BJ (cell line): ENCODE measurements around the gene TAOK1. TPM values are rescaled to one million over a fixed set of nuclear protein-coding genes. Genes with fewer than 3 reads are reported as not detected.

Source experiments
- CTCF ChIA-PET: fragments of 350-600 bp; formaldehyde crosslinking; extraction: SDS; loops from one replicate; lab custom pipeline; 2021; ENCODE audit warnings: antibody characterized with exemption, inconsistent platforms; lab: Yijun Ruan, JAX
- POLR2A ChIA-PET: fragments of 300-600 bp; sonication (Branson Sonifier 250); formaldehyde crosslinking; extraction: SDS; loops from one replicate; lab custom pipeline; 2021; ENCODE audit warnings: antibody characterized with exemption; lab: Charles Lee
- DNase-seq: peaks from one replicate; pipeline ENCODE4 v3.0.0-alpha.2; 2011; ENCODE audit warnings: low read depth
- H3K27me3 ChIP-seq: 2 replicates; pipeline ENCODE4 v1.6.0; 2011; ENCODE audit warnings: low read length; ENCODE audit not compliant: control insufficient read depth, insufficient read depth
- H3K36me3 ChIP-seq: 2 replicates; pipeline ENCODE4 v1.5.1; 2011; ENCODE audit warnings: low read length; ENCODE audit not compliant: control insufficient read depth, insufficient read depth
- H3K4me3 ChIP-seq: 2 replicates; pipeline ENCODE4 v1.5.1; 2011; ENCODE audit warnings: low read depth, mild to moderate bottlenecking, control low read depth, low read length
- CTCF ChIP-seq: IDR thresholded peaks from 2 replicates; pipeline ENCODE4 v1.5.1; 2011; ENCODE audit warnings: low read depth, mild to moderate bottlenecking, control low read depth, inconsistent platforms, low read length, moderate library complexity; ENCODE audit not compliant: insufficient read depth
- polyA plus RNA-seq: library from polyadenylated mRNA; depleted of rRNA; stranded (reverse); fragments of >200 nt; gene quantifications from 2 replicates; pipeline ENCODE4 v1.2.3, GENCODE V29; 2011

Gene TAOK1
- polyA plus RNA-seq, 1 experiment = 9.1 TPM

- no peaks in the 10 kb centered on the region for H3K27me3 ChIP-seq
- H3K36me3 ChIP-seq = peaks cover 10% of the 10 kb centered on the region
- no peak overlapping the region for H3K4me3 ChIP-seq
- no peak for TF ChIP-seq CTCF
- ChIA-PET POLR2A (no interaction called here), CTCF (interaction anchor here (0.8 kb wide), 1 partner anchor 69 kb away, joined by 3 read pairs; no protein-coding TSS in a partner anchor)
- DNase-seq = no peak
Observed at GRCh38 chr17:29518359-29518758, 128.2 kb downstream of the TAOK1 start.

GRCh38 chr17:29524692-29525091 is 134.5 kb downstream of the TAOK1 start:
- ChIA-PET CTCF (interaction anchor here (0.8 to 4.1 kb wide), 4 partner anchors 11 to 155 kb away, joined by 3 to 30 read pairs (median 8); partner anchors contain the start of gene TAOK1), POLR2A (no interaction called here)
- no peak for TF ChIP-seq CTCF

GRCh38 chr17:29526322-29526721 is 136.2 kb downstream of the TAOK1 start:
- CTCF ChIA-PET = interaction anchor here (2.6 to 2.7 kb wide), 2 partner anchors 10 to 157 kb away, joined by 10 to 12 read pairs; no protein-coding TSS in a partner anchor
- Histone ChIP-seq H3K36me3 (peaks cover 7% of the 10 kb centered on the region), H3K4me3 (no peak overlapping the region), H3K27me3 (no peaks in the 10 kb centered on the region)
- TF ChIP-seq CTCF = no peak
- DNase-seq = no peak
- POLR2A ChIA-PET = no interaction called here

More at GRCh38 chr17:29524692-29525091, 134.5 kb downstream of the TAOK1 start:
- Histone ChIP-seq H3K27me3 (no peaks in the 10 kb centered on the region), H3K36me3 (peaks cover 6% of the 10 kb centered on the region), H3K4me3 (no peak overlapping the region)
- no peak for DNase-seq

GRCh38 chr17:29533976-29534375 is 143.8 kb downstream of the TAOK1 start:
- H3K4me3 ChIP-seq = no peak overlapping the region
- peaks cover 9% of the 10 kb centered on the region for H3K36me3 ChIP-seq
- ChIA-PET POLR2A (no interaction called here), CTCF (interaction anchor here (0.6 to 6.8 kb wide), 7 partner anchors 11 to 996 kb away, joined by 3 to 102 read pairs (median 4); partner anchors contain the start of gene TAOK1)
- DNase-seq = no peak
- H3K27me3 ChIP-seq = no peaks in the 10 kb centered on the region
- TF ChIP-seq CTCF = no peak

GRCh38 chr17:29544066-29544465 is 153.9 kb downstream of the TAOK1 start:
- Histone ChIP-seq H3K4me3 (no peak overlapping the region), H3K27me3 (no peaks in the 10 kb centered on the region), H3K36me3 (peaks cover 8% of the 10 kb centered on the region)
- DNase-seq = no peak
- TF ChIP-seq CTCF = no peak
- ChIA-PET POLR2A (no interaction called here), CTCF (interaction anchor here (0.7 to 3.0 kb wide), 3 partner anchors 12 to 174 kb away, joined by 3 to 15 read pairs (median 3); no protein-coding TSS in a partner anchor)
